LHCN-M2 (cell line): Measurements from ENCODE around the gene EXOSC9. TPM values are rescaled to one million over a fixed set of nuclear protein-coding genes. Genes with fewer than 3 reads are reported as not detected.

Source experiments
- DNase-seq: peaks from one replicate; pipeline ENCODE4 v3.0.0-alpha.2; 2012; ENCODE audit warnings: low read depth
- total RNA-seq: library from RNA; depleted of rRNA; stranded (reverse); fragments of >200 nt; gene quantifications from 2 replicates; pipeline ENCODE4 v1.2.3, GENCODE V29; 2014; rRNA removed

Gene EXOSC9
- total RNA-seq, 1 experiment from 2014 or later = 103 TPM

- DNase-seq = peak; percentile 98
Measured at GRCh38 chr4:121823505-121824170, 22.5 kb downstream of the EXOSC9 start, which contains the start of gene CCNA2. TSS of gene CCNA2 (minus strand) at chr4:121823883. CDS start at chr4:121823628, 255 bp downstream.

GRCh38 chr4:121824171-121824527, 23.0 kb downstream of the EXOSC9 start:
- no peak for DNase-seq

- no peak for DNase-seq
Measured at GRCh38 chr4:121824950-121825349, 23.8 kb downstream of the EXOSC9 start.

GRCh38 chr4:121827853-121828252, 26.7 kb downstream of the EXOSC9 start:
- peak; percentile 59 for DNase-seq

GRCh38 chr4:121829511-121829910, 28.4 kb downstream of the EXOSC9 start:
- DNase-seq = peak; percentile 32

GRCh38 chr4:121838136-121838535, 37.0 kb downstream of the EXOSC9 start:
- DNase-seq = no peak

GRCh38 chr4:121842862-121843261, 41.7 kb downstream of the EXOSC9 start:
- DNase-seq = no peak

- DNase-seq = no peak
Measured at GRCh38 chr4:121846662-121847061, 45.5 kb downstream of the EXOSC9 start.

GRCh38 chr4:121851354-121851753, 50.2 kb downstream of the EXOSC9 start:
- no peak for DNase-seq

GRCh38 chr4:121860121-121860520, 59.0 kb downstream of the EXOSC9 start:
- DNase-seq = no peak

GRCh38 chr4:121861426-121861825, 60.3 kb downstream of the EXOSC9 start:
- no peak for DNase-seq

- DNase-seq = no peak
Measured at GRCh38 chr4:121863799-121864198, 62.7 kb downstream of the EXOSC9 start.

Other genes with a start within 250 kb of the EXOSC9 start
- 1,176 and 1,192 TPM in 2 replicates for gene ANXA5, start 104.3 kb upstream of the EXOSC9 start, total RNA-seq
- 3.3 and 5.8 TPM in 2 replicates for gene SMIM43, start 36.2 kb upstream of the EXOSC9 start, total RNA-seq
- gene CCNA2, start 22.6 kb downstream of the EXOSC9 start, total RNA-seq = 165 and 168 TPM in 2 replicates
- gene BBS7, start 69.2 kb downstream of the EXOSC9 start, total RNA-seq = 24.6 and 24.8 TPM in 2 replicates
- gene TRPC3, start 150.7 kb downstream of the EXOSC9 start, total RNA-seq = 0.45 and 0.52 TPM in 2 replicates